ENCODE measurements around the gene UQCR10. TPM values are rescaled to one million over a fixed set of nuclear protein-coding genes. Genes with fewer than 3 reads are reported as not detected.

Gene UQCR10
- total and polyA plus RNA-seq, 9 donors: 96.1 to 185 (median 132) TPM

- H3K27ac ChIP-seq (ENCODE audit: low read length): no peak overlapping the region
- 89% methylated on average over 10 of the region's 10 CpGs for WGBS (ENCODE audit: insufficient coverage)
- no peaks in the 10 kb centered on the region for H3K4me1 ChIP-seq (ENCODE audit: control insufficient read depth, insufficient read depth, low read length)
- DNase-seq: no peak
- H3K9me3 ChIP-seq (replicated peaks; ENCODE audit: control insufficient read depth, low read depth, low read length): no peaks in the 10 kb centered on the region
- H3K4me3 ChIP-seq (ENCODE audit: low read length): no peak overlapping the region
- peaks cover 50% of the 10 kb centered on the region for H3K27me3 ChIP-seq (ENCODE audit: control insufficient read depth, insufficient read depth, low read length)
- H3K36me3 ChIP-seq (ENCODE audit: control insufficient read depth, insufficient read depth, low read length): no peaks in the 10 kb centered on the region
Measured at GRCh38 chr22:29723766-29724165, 43.4 kb upstream of the UQCR10 start.

GRCh38 chr22:29724843-29725242, 42.3 kb upstream of the UQCR10 start:
- H3K36me3 ChIP-seq (ENCODE audit: control insufficient read depth, insufficient read depth, low read length): no peaks in the 10 kb centered on the region
- no CpG with 5 or more reads among the region's 8 CpGs for WGBS (ENCODE audit: insufficient coverage)
- H3K4me1 ChIP-seq (ENCODE audit: control insufficient read depth, insufficient read depth, low read length): no peaks in the 10 kb centered on the region
- no peak overlapping the region for H3K4me3 ChIP-seq (ENCODE audit: low read length)
- H3K27me3 ChIP-seq (ENCODE audit: control insufficient read depth, insufficient read depth, low read length): peaks cover 40% of the 10 kb centered on the region
- no peak overlapping the region for H3K27ac ChIP-seq (ENCODE audit: low read length)
- H3K9me3 ChIP-seq (replicated peaks; ENCODE audit: control insufficient read depth, low read depth, low read length): no peaks in the 10 kb centered on the region
- DNase-seq: no peak

GRCh38 chr22:29726106-29726505, 41.1 kb upstream of the UQCR10 start:
- WGBS (ENCODE audit: insufficient coverage): 66% methylated on average over 7 of the region's 7 CpGs
- Histone ChIP-seq H3K4me1 (ENCODE audit: control insufficient read depth, insufficient read depth, low read length) (no peaks in the 10 kb centered on the region), H3K4me3 (ENCODE audit: low read length) (no peak overlapping the region), H3K36me3 (ENCODE audit: control insufficient read depth, insufficient read depth, low read length) (peaks cover 11% of the 10 kb centered on the region), H3K9me3 (replicated peaks; ENCODE audit: control insufficient read depth, low read depth, low read length) (no peaks in the 10 kb centered on the region), H3K27me3 (ENCODE audit: control insufficient read depth, insufficient read depth, low read length) (peaks cover 33% of the 10 kb centered on the region), H3K27ac (ENCODE audit: low read length) (no peak overlapping the region)
- no peak for DNase-seq

GRCh38 chr22:29726512-29727130, 40.5 kb upstream of the UQCR10 start:
- Histone ChIP-seq H3K4me1 (ENCODE audit: control insufficient read depth, insufficient read depth, low read length) (no peaks in the 10 kb centered on the region), H3K36me3 (ENCODE audit: control insufficient read depth, insufficient read depth, low read length) (peaks cover 16% of the 10 kb centered on the region), H3K27me3 (ENCODE audit: control insufficient read depth, insufficient read depth, low read length) (peaks cover 28% of the 10 kb centered on the region), H3K27ac (ENCODE audit: low read length) (no peak overlapping the region), H3K4me3 (ENCODE audit: low read length) (no peak overlapping the region), H3K9me3 (replicated peaks; ENCODE audit: control insufficient read depth, low read depth, low read length) (no peaks in the 10 kb centered on the region)
- no peak for DNase-seq
- WGBS (ENCODE audit: insufficient coverage): 27% methylated on average over 8 of the region's 15 CpGs

DNA sequence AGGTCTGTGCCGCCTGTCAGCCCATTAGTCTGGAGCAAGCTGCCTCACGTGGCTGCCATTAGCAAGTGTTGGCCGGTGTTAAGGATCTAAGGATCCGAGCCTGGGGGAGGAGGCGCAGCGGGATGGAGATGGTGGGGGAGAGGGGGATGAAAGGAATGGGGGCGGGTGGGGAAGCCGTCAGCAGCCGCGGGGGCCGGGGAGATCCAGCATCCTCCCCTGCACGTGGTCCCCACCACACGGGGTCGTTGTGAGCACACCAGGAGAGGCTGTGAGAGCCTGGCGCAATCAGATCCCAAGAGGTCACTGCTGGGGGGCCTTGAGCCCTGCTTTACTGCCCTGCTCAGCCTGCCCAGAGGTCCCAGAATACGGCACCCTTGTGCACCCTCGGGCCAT, 40.0 kb upstream of the UQCR10 start:
- peak; percentile 25 for DNase-seq
- no peak overlapping the region for H3K4me3 ChIP-seq (ENCODE audit: low read length)
- no peaks in the 10 kb centered on the region for H3K4me1 ChIP-seq (ENCODE audit: control insufficient read depth, insufficient read depth, low read length)
- H3K36me3 ChIP-seq (ENCODE audit: control insufficient read depth, insufficient read depth, low read length): peaks cover 16% of the 10 kb centered on the region
- 3% methylated on average over 10 of the region's 17 CpGs for WGBS (ENCODE audit: insufficient coverage)
- H3K27me3 ChIP-seq (ENCODE audit: control insufficient read depth, insufficient read depth, low read length): peaks cover 23% of the 10 kb centered on the region
- no peaks in the 10 kb centered on the region for H3K9me3 ChIP-seq (replicated peaks; ENCODE audit: control insufficient read depth, low read depth, low read length)
- H3K27ac ChIP-seq (ENCODE audit: low read length): no peak overlapping the region

DNA sequence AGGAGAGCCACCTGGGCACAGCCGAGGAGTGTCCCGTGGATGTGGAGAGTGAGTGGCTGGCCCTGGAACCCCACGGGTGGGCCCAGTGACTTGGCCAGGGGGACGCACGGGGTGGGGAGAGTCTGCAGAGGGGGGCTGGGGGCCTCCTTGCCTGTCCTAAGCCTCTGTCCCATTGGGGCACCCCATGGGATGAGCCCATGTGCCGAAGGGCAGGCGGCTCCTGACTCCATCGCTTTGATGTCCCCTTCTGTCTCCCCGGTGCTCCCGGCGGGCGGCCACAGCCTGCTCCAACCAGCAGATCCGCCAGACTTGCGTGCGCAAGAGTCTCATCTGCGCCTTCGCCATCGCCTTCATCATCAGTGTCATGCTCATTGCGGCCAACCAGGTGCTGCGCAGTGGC, 38.0 kb upstream of the UQCR10 start:
- peaks cover 9% of the 10 kb centered on the region for H3K27me3 ChIP-seq (ENCODE audit: control insufficient read depth, insufficient read depth, low read length)
- H3K36me3 ChIP-seq (ENCODE audit: control insufficient read depth, insufficient read depth, low read length): peaks cover 18% of the 10 kb centered on the region

GRCh38 chr22:29731058-29731850, 35.9 kb upstream of the UQCR10 start:
- H3K4me1 ChIP-seq (ENCODE audit: control insufficient read depth, insufficient read depth, low read length): peaks cover 12% of the 10 kb centered on the region
- DNase-seq: no peak
- H3K36me3 ChIP-seq (ENCODE audit: control insufficient read depth, insufficient read depth, low read length): peaks cover 27% of the 10 kb centered on the region
- H3K4me3 ChIP-seq (ENCODE audit: low read length): no peak overlapping the region
- no peak overlapping the region for H3K27ac ChIP-seq (ENCODE audit: low read length)
- H3K27me3 ChIP-seq (ENCODE audit: control insufficient read depth, insufficient read depth, low read length): peaks cover 4% of the 10 kb centered on the region
- 66% methylated on average over 17 of the region's 18 CpGs for WGBS (ENCODE audit: insufficient coverage)
- no peaks in the 10 kb centered on the region for H3K9me3 ChIP-seq (replicated peaks; ENCODE audit: control insufficient read depth, low read depth, low read length)

More for the DNA sequence above, 38.0 kb upstream of the UQCR10 start:
- no peak for DNase-seq
- Histone ChIP-seq H3K9me3 (replicated peaks; ENCODE audit: control insufficient read depth, low read depth, low read length) (no peaks in the 10 kb centered on the region), H3K4me3 (ENCODE audit: low read length) (no peak overlapping the region), H3K4me1 (ENCODE audit: control insufficient read depth, insufficient read depth, low read length) (peaks cover 12% of the 10 kb centered on the region), H3K27ac (ENCODE audit: low read length) (no peak overlapping the region)
- 85% methylated on average over 20 of the region's 20 CpGs for WGBS (ENCODE audit: insufficient coverage)

- WGBS (ENCODE audit: insufficient coverage): 100% methylated on average over 1 of the region's 6 CpGs
- Histone ChIP-seq H3K27ac (ENCODE audit: low read length) (no peak overlapping the region), H3K36me3 (ENCODE audit: control insufficient read depth, insufficient read depth, low read length) (peaks cover 33% of the 10 kb centered on the region), H3K4me1 (ENCODE audit: control insufficient read depth, insufficient read depth, low read length) (peaks cover 13% of the 10 kb centered on the region), H3K9me3 (replicated peaks; ENCODE audit: control insufficient read depth, low read depth, low read length) (no peaks in the 10 kb centered on the region), H3K4me3 (ENCODE audit: low read length) (no peak overlapping the region), H3K27me3 (ENCODE audit: control insufficient read depth, insufficient read depth, low read length) (no peaks in the 10 kb centered on the region)
- no peak for DNase-seq
Measured at GRCh38 chr22:29732883-29733282, 34.3 kb upstream of the UQCR10 start.

DNA sequence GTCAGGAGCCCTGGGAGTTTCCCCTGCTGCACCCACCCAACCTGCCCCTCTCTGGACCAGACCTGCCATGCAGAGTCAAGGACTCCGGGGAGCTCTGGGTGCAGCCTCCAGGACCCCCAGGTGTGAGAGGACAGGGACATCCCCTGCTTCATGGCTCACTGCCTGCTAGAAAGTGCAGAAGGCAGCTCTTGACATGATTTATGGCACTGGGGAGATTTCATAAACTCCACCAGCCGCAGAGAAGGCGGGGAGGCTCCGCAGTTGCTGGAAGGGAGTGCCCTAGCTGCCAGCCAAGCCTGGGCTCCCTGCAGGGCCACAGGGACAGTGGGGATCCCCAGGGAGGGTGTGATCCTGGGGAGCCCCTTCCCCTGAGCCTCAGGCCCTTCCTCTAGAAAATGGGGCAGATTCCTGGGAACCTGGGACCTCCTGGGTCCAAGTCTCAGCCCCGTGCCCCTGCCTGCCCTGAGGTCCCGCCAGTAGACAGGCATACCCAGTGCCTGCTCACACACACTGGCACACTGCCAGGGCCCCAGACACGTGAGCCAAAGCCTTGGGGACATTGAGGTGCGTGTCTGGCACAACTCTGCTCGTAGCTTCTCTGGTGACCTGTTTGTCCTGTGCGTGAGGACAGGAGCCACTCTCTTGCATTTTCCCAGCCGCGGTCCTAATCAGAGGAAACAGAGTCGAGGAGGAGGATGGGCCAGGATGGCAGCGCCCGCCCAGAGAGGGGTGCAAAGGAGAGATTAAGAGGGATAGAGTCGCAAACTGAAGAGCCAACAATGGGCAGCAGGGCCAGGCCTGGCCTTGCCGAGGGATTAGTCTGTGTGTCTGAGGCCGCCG, 33.6 kb upstream of the UQCR10 start:
- no peak for DNase-seq
- Histone ChIP-seq H3K27me3 (ENCODE audit: control insufficient read depth, insufficient read depth, low read length) (no peaks in the 10 kb centered on the region), H3K9me3 (replicated peaks; ENCODE audit: control insufficient read depth, low read depth, low read length) (no peaks in the 10 kb centered on the region), H3K27ac (ENCODE audit: low read length) (no peak overlapping the region), H3K36me3 (ENCODE audit: control insufficient read depth, insufficient read depth, low read length) (peaks cover 40% of the 10 kb centered on the region), H3K4me1 (ENCODE audit: control insufficient read depth, insufficient read depth, low read length) (peaks cover 18% of the 10 kb centered on the region), H3K4me3 (ENCODE audit: low read length) (no peak overlapping the region)
- WGBS (ENCODE audit: insufficient coverage): 69% methylated on average over 18 of the region's 19 CpGs

GRCh38 chr22:29734406-29734805, 32.8 kb upstream of the UQCR10 start:
- no peaks in the 10 kb centered on the region for H3K27me3 ChIP-seq (ENCODE audit: control insufficient read depth, insufficient read depth, low read length)
- H3K36me3 ChIP-seq (ENCODE audit: control insufficient read depth, insufficient read depth, low read length): peaks cover 48% of the 10 kb centered on the region
- H3K27ac ChIP-seq (ENCODE audit: low read length): no peak overlapping the region
- 80% methylated on average over 8 of the region's 8 CpGs for WGBS (ENCODE audit: insufficient coverage)
- no peak overlapping the region for H3K4me3 ChIP-seq (ENCODE audit: low read length)
- H3K4me1 ChIP-seq (ENCODE audit: control insufficient read depth, insufficient read depth, low read length): peaks cover 18% of the 10 kb centered on the region
- H3K9me3 ChIP-seq (replicated peaks; ENCODE audit: control insufficient read depth, low read depth, low read length): no peaks in the 10 kb centered on the region
- no peak for DNase-seq

Data from muscle of leg (tissue), 11 donors.